IMR-90 (cell line): ENCODE measurements around the gene DAPK1. TPM values are rescaled to one million over a fixed set of nuclear protein-coding genes. Genes with fewer than 3 reads are reported as not detected.

ENCODE experiments used
- ATAC-seq: fragments of 200-7000 bp; cut with Tn5 transposase; 2 replicates; pipeline ENCODE4 v1.9.1; 2020; ENCODE audit warnings: low read depth, mild to moderate bottlenecking, moderate library complexity
- BruUV-seq: library from RNA; stranded (reverse); fragments of 400-500 nt; replicated peaks from 2 replicates; lab custom pipeline; 2021; lab: Mats Ljungman, UMichigan
- CTCF ChIA-PET: fragments of 300-600 bp; formaldehyde crosslinking; extraction: SDS; loops from one replicate; lab custom pipeline; 2021; ENCODE audit warnings: antibody characterized with exemption; lab: Yijun Ruan, JAX
- POLR2A ChIA-PET: fragments of 300-600 bp; sonication (Branson Sonifier 250); formaldehyde crosslinking; loops from one replicate; lab custom pipeline; 2022; ENCODE audit warnings: antibody characterized with exemption; ENCODE audit not compliant: unreplicated experiment; lab: Charles Lee
- DNase-seq: peaks from one replicate; pipeline ENCODE4 v3.0.0; 2013
- H2AFZ ChIP-seq: replicated peaks from 2 replicates; pipeline ENCODE3; 2013; ENCODE audit warnings: low read length, mild to moderate bottlenecking; ENCODE audit not compliant: poor library complexity
- H2AK5ac ChIP-seq: 2 replicates; pipeline ENCODE4 v1.6.1; 2013; ENCODE audit warnings: low read depth, low read length, inconsistent platforms
- H2AK9ac ChIP-seq: replicated peaks from 2 replicates; pipeline ENCODE3; 2013; ENCODE audit warnings: mild to moderate bottlenecking, low read depth, low read length, moderate library complexity; ENCODE audit not compliant: poor library complexity
- H2BK120ac ChIP-seq: 2 replicates; pipeline ENCODE4 v1.6.1; 2013; ENCODE audit warnings: low read depth, low read length, inconsistent platforms
- H2BK15ac ChIP-seq: 3 replicates; pipeline ENCODE4 v1.6.1; 2013; ENCODE audit warnings: low read depth, low read length, inconsistent platforms
- H2BK20ac ChIP-seq: 2 replicates; pipeline ENCODE4 v1.6.1; 2013; ENCODE audit warnings: low read depth, mild to moderate bottlenecking, inconsistent platforms, low read length, moderate library complexity
- H2BK5ac ChIP-seq: 2 replicates; pipeline ENCODE4 v1.6.1; 2013; ENCODE audit warnings: mild to moderate bottlenecking, low read depth, low read length, inconsistent platforms; ENCODE audit not compliant: poor library complexity, severe bottlenecking
- H3K14ac ChIP-seq: replicated peaks from 2 replicates; pipeline ENCODE4 v1.6.1; 2013; ENCODE audit warnings: low read depth, low read length, inconsistent platforms
- H3K18ac ChIP-seq: 2 replicates; pipeline ENCODE4 v1.6.1; 2013; ENCODE audit warnings: low read depth, low read length, control low read depth
- H3K23ac ChIP-seq: 2 replicates; pipeline ENCODE4 v1.6.1; 2013; ENCODE audit warnings: low read depth, low read length, inconsistent platforms
- H3K27ac ChIP-seq: 2 replicates; pipeline ENCODE4 v1.5.1; 2013; ENCODE audit warnings: mild to moderate bottlenecking, control low read depth, low read length; ENCODE audit not compliant: insufficient read depth
- H3K27me3 ChIP-seq: 2 replicates; pipeline ENCODE4 v1.6.1; 2013; ENCODE audit warnings: low read length; ENCODE audit not compliant: control insufficient read depth, insufficient read depth
- H3K36me3 ChIP-seq: 2 replicates; pipeline ENCODE4 v1.6.1; 2013; ENCODE audit warnings: low read length, mixed read lengths; ENCODE audit not compliant: control insufficient read depth, insufficient read depth
- H3K4ac ChIP-seq: 2 replicates; pipeline ENCODE4 v1.6.1; 2013; ENCODE audit warnings: low read depth, low read length, inconsistent platforms
- H3K4me1 ChIP-seq: 2 replicates; pipeline ENCODE4 v1.6.1; 2013; ENCODE audit warnings: low read length, mixed read lengths; ENCODE audit not compliant: control insufficient read depth, insufficient read depth
- H3K4me2 ChIP-seq: 2 replicates; pipeline ENCODE4 v1.6.1; 2013; ENCODE audit warnings: low read depth, mild to moderate bottlenecking, control low read depth, low read length, moderate library complexity
- H3K4me3 ChIP-seq: 2 replicates; pipeline ENCODE4 v1.5.1; 2013; ENCODE audit warnings: low read depth, mild to moderate bottlenecking, control low read depth, low read length, moderate library complexity; ENCODE audit not compliant: insufficient read depth
- H3K56ac ChIP-seq: 2 replicates; pipeline ENCODE4 v1.6.1; 2013; ENCODE audit warnings: low read length, inconsistent platforms; ENCODE audit not compliant: insufficient read depth; ENCODE audit errors: extremely low read depth
- H3K79me1 ChIP-seq, 2 experiments: 2 replicates each; pipeline ENCODE4 v1.6.1; 2013; ENCODE audit warnings: low read length in 2 of 2, inconsistent platforms in 1 of 2, low read depth in 1 of 2
- H3K9ac ChIP-seq: 2 replicates; pipeline ENCODE4 v1.6.1; 2013; ENCODE audit warnings: low read depth, low read length, control low read depth
- H3K9me1 ChIP-seq: 2 replicates; pipeline ENCODE4 v1.6.1; 2013; ENCODE audit warnings: low read length, inconsistent platforms; ENCODE audit not compliant: insufficient read depth
- H3K9me3 ChIP-seq: 2 replicates; pipeline ENCODE4 v1.6.1; 2013; ENCODE audit warnings: low read length; ENCODE audit not compliant: control insufficient read depth, insufficient read depth
- H4K20me1 ChIP-seq: 2 replicates; pipeline ENCODE4 v1.6.1; 2013; ENCODE audit warnings: low read length, inconsistent platforms; ENCODE audit not compliant: insufficient read depth
- H4K5ac ChIP-seq: 2 replicates; pipeline ENCODE4 v1.6.1; 2013; ENCODE audit warnings: mild to moderate bottlenecking, low read depth, low read length, control low read depth
- H4K8ac ChIP-seq, 2 experiments: 2 replicates each; pipeline ENCODE4 v1.6.1; 2013; ENCODE audit warnings: low read depth in 2 of 2, low read length in 2 of 2, control low read depth in 1 of 2, inconsistent platforms in 1 of 2
- H4K91ac ChIP-seq: 2 replicates; pipeline ENCODE4 v1.6.1; 2013; ENCODE audit warnings: low read depth, low read length, inconsistent platforms; ENCODE audit not compliant: insufficient read depth
- CEBPB ChIP-seq: IDR thresholded peaks from 2 replicates; pipeline ENCODE4 v1.6.1; 2012; ENCODE audit warnings: low read depth, low read length, improper control_type of control experiment
- NFE2L2 ChIP-seq: fragments of 150-350 bp; IDR thresholded peaks from 2 replicates; pipeline ENCODE4 v1.6.1; 2016; ENCODE audit warnings: low read depth, mild to moderate bottlenecking, low read length
- WGBS, 2 experiments: methylation state at CpG; one replicate each; pipeline versions ENCODE4 v1.1.5 to v1.1.7; 2013; ENCODE audit warnings: missing lambda C conversion rate in 2 of 2; ENCODE audit not compliant: insufficient read length in 1 of 2; ENCODE audit errors: extremely low coverage in 2 of 2; 5-methylcytosine and 5-hydroxymethylcytosine counted together
- dilution Hi-C: fragments of 300-500 bp; cut with HindIII; formaldehyde crosslinking; loops from one replicate; pipeline ENCODE4 v1.14.3; 2018; ENCODE audit warnings: low sequenced_read_pairs; ENCODE audit not compliant: unreplicated experiment
- in situ Hi-C: fragments of 300-500 bp; cut with MboI; formaldehyde crosslinking; loops from 3 replicates; pipeline ENCODE4 v1.14.3; 2019; ENCODE audit warnings: low sequenced_read_pairs, inconsistent platforms, mixed read lengths
- intact Hi-C: fragments of 100-400 bp; cut with micrococcal nuclease; formaldehyde crosslinking; loops from 2 replicates; pipeline ENCODE4 v1.10.0; 2022
- polyA plus RNA-seq, 3 experiments: library from polyadenylated mRNA; depleted of rRNA; stranded (reverse); fragments of >200 nt; gene quantifications; 2 replicates each; pipeline ENCODE4 v1.2.3, GENCODE V29; 2012; ENCODE audit warnings: low replicate concordance in 1 of 3
- total RNA-seq: library from RNA; depleted of rRNA; stranded (reverse); fragments of >200 nt; gene quantifications from 2 replicates; pipeline ENCODE4 v1.2.3, GENCODE V29; 2012

Gene DAPK1
- total and polyA plus RNA-seq, 2 of the 4 experiments (the other 2 are of a cell fraction), result under 0.01 to 0.03 TPM

DNA sequence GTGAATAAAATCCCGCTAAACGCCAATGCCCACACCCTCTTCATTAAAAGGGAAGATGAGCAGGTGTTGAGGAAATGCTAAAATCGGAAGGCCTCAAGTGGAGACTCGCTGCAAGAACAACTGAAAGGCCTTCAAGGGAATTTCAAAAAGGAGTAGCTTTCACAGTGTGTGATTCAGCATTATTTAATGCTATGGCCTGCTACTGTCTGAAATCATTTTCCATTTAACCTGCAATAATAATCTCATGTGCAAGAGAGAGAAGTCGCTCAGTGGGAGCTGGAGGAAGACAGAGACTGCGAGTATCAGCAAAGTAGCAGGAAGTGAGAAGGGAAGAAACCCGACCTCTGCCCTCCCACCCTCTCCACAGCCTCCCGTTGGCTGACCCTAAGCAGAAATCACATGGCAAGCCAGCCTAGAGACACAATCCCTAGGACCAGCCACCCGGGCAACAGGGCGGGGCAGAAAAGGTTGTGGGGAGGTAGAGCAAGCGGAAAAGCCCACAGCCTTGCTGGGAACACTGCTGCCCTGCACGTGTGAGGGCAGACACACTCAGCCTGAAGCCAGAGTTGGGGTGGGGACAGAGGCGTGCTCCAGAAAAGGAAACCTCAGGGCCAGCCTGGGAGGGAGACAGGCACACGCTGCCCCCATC is 188.3 kb downstream of the DAPK1 start:
- H4K91ac ChIP-seq, result no peak overlapping the region
- in situ Hi-C loops (loop anchor here (25.0 kb wide), 2 partner anchors 351 to 1326 kb away; no protein-coding TSS in a partner anchor), dilution Hi-C loops (no loop called here), intact Hi-C loops (loop anchor here (2.0 kb wide), 1 partner anchor 39 kb away; no protein-coding TSS in a partner anchor)
- H4K5ac ChIP-seq, result no peak overlapping the region
- peak overlapping the region; percentile 28 for H2AFZ ChIP-seq
- H3K9ac ChIP-seq, result no peak overlapping the region
- no peak overlapping the region for H2BK5ac ChIP-seq
- peaks cover 2% of the 10 kb centered on the region for H3K27me3 ChIP-seq
- BruUV-seq, result no TSS peak
- ChIA-PET CTCF (interaction anchor here (0.7 to 2.4 kb wide), 4 partner anchors 26 to 129 kb away, joined by 3 to 8 read pairs (median 8); no protein-coding TSS in a partner anchor), POLR2A (no interaction called here)
- peak; percentile 27 for DNase-seq
- no peak overlapping the region for H4K8ac ChIP-seq
- H3K27ac ChIP-seq, result no peak overlapping the region
- no peaks in the 10 kb centered on the region for H3K9me3 ChIP-seq
- no peaks in the 10 kb centered on the region for H3K9me1 ChIP-seq
- no peak overlapping the region for H3K56ac ChIP-seq
- H2AK9ac ChIP-seq, result no peak overlapping the region
- H2BK120ac ChIP-seq, result no peak overlapping the region
- no peak overlapping the region for H3K4ac ChIP-seq
- WGBS, 2 experiments, result no CpG with 5 or more reads among the region's 14 CpGs
- H3K23ac ChIP-seq, result no peak overlapping the region
- H3K4me3 ChIP-seq, result no peak overlapping the region
- no peak overlapping the region for H3K4me2 ChIP-seq
- TF ChIP-seq CEBPB, result no peak
- peak; percentile 32; the same call in 1 of the 2 replicates for TF ChIP-seq NFE2L2
- no peak overlapping the region for H2AK5ac ChIP-seq
- H2BK15ac ChIP-seq, result no peak overlapping the region
- peak; percentile 63 for ATAC-seq
- no peak overlapping the region for H3K14ac ChIP-seq
- no peak overlapping the region for H3K18ac ChIP-seq
- no peaks in the 10 kb centered on the region for H4K20me1 ChIP-seq
- H3K79me1 ChIP-seq, result no peaks in the 10 kb centered on the region
- H2BK20ac ChIP-seq, result no peak overlapping the region
- H3K4me1 ChIP-seq, result peaks cover 4% of the 10 kb centered on the region
- no peaks in the 10 kb centered on the region for H3K36me3 ChIP-seq
